Measurements from ENCODE around the gene RSPH6A. TPM values are rescaled to one million over a fixed set of nuclear protein-coding genes. Genes with fewer than 3 reads are reported as not detected.
"Not testable (repeated sequence)": the region's sequence is repeated elsewhere in the genome, so short reads cannot be mapped to it uniquely, and the experiment has no call there.

RSPH6A gene
- total RNA-seq, 1 donor from 2014 or later: under 0.01 TPM

GRCh38 chr19:45766869-45767346, 48.2 kb downstream of the RSPH6A start:
- DNase-seq (ENCODE audit: low read depth in 2 of 2): peak in 1 of 2 donors; percentile 16

GRCh38 chr19:45766296-45766868, 48.7 kb downstream of the RSPH6A start:
- no peak for DNase-seq (ENCODE audit: low read depth in 2 of 2)

- DNase-seq (ENCODE audit: low read depth in 2 of 2): no peak
These were observed 49.3 kb downstream of the RSPH6A start for GRCh38 chr19:45765702-45766295.

- DNase-seq (ENCODE audit: low read depth in 2 of 2): no peak
These were observed 50.0 kb downstream of the RSPH6A start for GRCh38 chr19:45764945-45765701.

- DNase-seq (ENCODE audit: low read depth in 2 of 2): no peak
These were observed 50.6 kb downstream of the RSPH6A start for GRCh38 chr19:45764475-45764874.

- no peak for DNase-seq (ENCODE audit: low read depth in 2 of 2)
These were observed 51.3 kb downstream of the RSPH6A start for GRCh38 chr19:45763691-45764294.

- DNase-seq (ENCODE audit: low read depth in 2 of 2): no peak
These were observed 52.1 kb downstream of the RSPH6A start for GRCh38 chr19:45762870-45763631.

GRCh38 chr19:45761714-45762113, 53.4 kb downstream of the RSPH6A start:
- no peak for DNase-seq (ENCODE audit: low read depth in 2 of 2)

- DNase-seq (ENCODE audit: low read depth in 2 of 2): no peak
These were observed 56.2 kb downstream of the RSPH6A start for GRCh38 chr19:45758921-45759320.

- no peak for DNase-seq (ENCODE audit: low read depth in 2 of 2)
These were observed 57.4 kb downstream of the RSPH6A start for GRCh38 chr19:45757695-45758094.

- DNase-seq (ENCODE audit: low read depth in 2 of 2): no peak
These were observed 60.8 kb downstream of the RSPH6A start for GRCh38 chr19:45754323-45754722.

- no peak for DNase-seq (ENCODE audit: low read depth in 2 of 2)
These were observed 61.6 kb downstream of the RSPH6A start for GRCh38 chr19:45753548-45753947.

GRCh38 chr19:45752639-45753038, 62.5 kb downstream of the RSPH6A start:
- DNase-seq (ENCODE audit: low read depth in 2 of 2): no peak

GRCh38 chr19:45751483-45751882, 63.6 kb downstream of the RSPH6A start:
- not testable (repeated sequence) for DNase-seq (ENCODE audit: low read depth in 2 of 2)

GRCh38 chr19:45747513-45747912, 67.6 kb downstream of the RSPH6A start:
- DNase-seq (ENCODE audit: low read depth in 2 of 2): no peak

- no peak for DNase-seq (ENCODE audit: low read depth in 2 of 2)
These were observed 68.2 kb downstream of the RSPH6A start for GRCh38 chr19:45746866-45747265.

Other genes with a start within 250 kb of the RSPH6A start
- gene OPA3, start 230.5 kb downstream of the RSPH6A start, total RNA-seq: 4.1 and 5.6 TPM in 2 replicates
- gene GPR4, start 213.1 kb downstream of the RSPH6A start, total RNA-seq: 1.0 and 1.5 TPM in 2 replicates
- gene EML2, start 175.9 kb downstream of the RSPH6A start, total RNA-seq: 11.1 and 15.7 TPM in 2 replicates
- 0.13 TPM in 1 of 2 replicates, not detected in the other for gene GIPR, start 147.1 kb downstream of the RSPH6A start, total RNA-seq
- gene SNRPD2, start 123.4 kb downstream of the RSPH6A start, total RNA-seq: 222 and 396 TPM in 2 replicates
- gene QPCTL, start 122.6 kb downstream of the RSPH6A start, total RNA-seq: 8.3 and 11.7 TPM in 2 replicates
- gene FBXO46, start 84.4 kb downstream of the RSPH6A start, total RNA-seq: 3.2 and 5.4 TPM in 2 replicates
- gene MEIOSIN, start 81.9 kb downstream of the RSPH6A start, total RNA-seq: not detected in 2 replicates
- gene SIX5, start 46.1 kb downstream of the RSPH6A start, total RNA-seq: 4.0 and 5.4 TPM in 2 replicates
- 5.0 and 8.0 TPM in 2 replicates for gene DMPK, start 32.8 kb downstream of the RSPH6A start, total RNA-seq
- 15.8 and 22.3 TPM in 2 replicates for gene DMWD, start 22.5 kb downstream of the RSPH6A start, total RNA-seq
- gene SYMPK, start 47.8 kb upstream of the RSPH6A start, total RNA-seq: 22.1 and 35.3 TPM in 2 replicates
- 0.13 TPM in 1 of 2 replicates, not detected in the other for gene FOXA3, start 49.0 kb upstream of the RSPH6A start, total RNA-seq
- 14.9 and 24.5 TPM in 2 replicates for gene IRF2BP1, start 70.8 kb upstream of the RSPH6A start, total RNA-seq
- 0.64 and 1.8 TPM in 2 replicates for gene MYPOP, start 87.3 kb upstream of the RSPH6A start, total RNA-seq
- gene NANOS2, start 99.5 kb upstream of the RSPH6A start, total RNA-seq: not detected in 2 replicates
- gene NOVA2, start 158.6 kb upstream of the RSPH6A start, total RNA-seq: 5.1 and 7.8 TPM in 2 replicates
- 4.6 and 5.2 TPM in 2 replicates for gene CCDC61, start 180.2 kb upstream of the RSPH6A start, total RNA-seq
- not detected in 2 replicates for gene PGLYRP1, start 207.7 kb upstream of the RSPH6A start, total RNA-seq
- not detected in 2 replicates for gene IGFL4, start 225.7 kb upstream of the RSPH6A start, total RNA-seq